GM23338 (cell line): Measurements from ENCODE around the gene HOXA2. TPM values are rescaled to one million over a fixed set of nuclear protein-coding genes. Genes with fewer than 3 reads are reported as not detected.

ENCODE experiments used
- ATAC-seq: fragments of 200-7000 bp; cut with Tn5 transposase; 3 replicates; pipeline ENCODE4 v1.9.1; 2020
- DNase-seq: peaks from one replicate; pipeline ENCODE4 v3.0.0-alpha.2; 2015; ENCODE audit warnings: low spot score
- H2AFZ ChIP-seq: fragments of 200-600 bp; sonication (generic); 2 replicates; pipeline ENCODE4 v1.8.0; 2016; ENCODE audit warnings: antibody characterized with exemption, mild to moderate bottlenecking, moderate library complexity
- H3F3A ChIP-seq: fragments of 200-600 bp; sonication (generic); replicated peaks from 2 replicates; pipeline ENCODE4 v1.8.0; 2017; ENCODE audit warnings: antibody characterized with exemption, mixed run types, low read depth
- H3K27ac ChIP-seq: fragments of 200-600 bp; sonication (generic); 2 replicates; pipeline ENCODE4 v1.6.1; 2016; ENCODE audit warnings: low read depth
- H3K27me3 ChIP-seq: fragments of 200-600 bp; sonication (generic); 2 replicates; pipeline ENCODE4 v1.8.0; 2016; ENCODE audit warnings: mild to moderate bottlenecking, mixed run types, moderate library complexity; ENCODE audit not compliant: insufficient read depth
- H3K36me3 ChIP-seq: fragments of 200-600 bp; sonication (generic); 2 replicates; pipeline ENCODE4 v1.8.0; 2016; ENCODE audit warnings: mild to moderate bottlenecking; ENCODE audit not compliant: insufficient read depth
- H3K4me1 ChIP-seq: fragments of 200-600 bp; sonication (generic); 2 replicates; pipeline ENCODE4 v1.8.0; 2016; ENCODE audit warnings: mild to moderate bottlenecking, moderate library complexity; ENCODE audit not compliant: insufficient read depth
- H3K4me2 ChIP-seq: fragments of 200-600 bp; sonication (generic); 2 replicates; pipeline ENCODE4 v1.7.1; 2017; ENCODE audit warnings: mixed run types
- H3K4me3 ChIP-seq: fragments of 200-600 bp; sonication (generic); 2 replicates; pipeline ENCODE4 v1.6.1; 2016; ENCODE audit warnings: mixed run types
- H3K79me2 ChIP-seq: fragments of 200-600 bp; sonication (generic); replicated peaks from 2 replicates; pipeline ENCODE4 v1.8.0; 2017; ENCODE audit warnings: mild to moderate bottlenecking; ENCODE audit not compliant: insufficient read depth
- H3K9me2 ChIP-seq: fragments of 200-600 bp; sonication (generic); 2 replicates; pipeline ENCODE4 v1.8.0; 2017; ENCODE audit not compliant: insufficient read depth
- H4K20me1 ChIP-seq: fragments of 200-600 bp; sonication (generic); replicated peaks from 2 replicates; pipeline ENCODE4 v1.8.0; 2017; ENCODE audit warnings: mild to moderate bottlenecking; ENCODE audit not compliant: insufficient read depth
- H3K27ac Mint-ChIP-seq: 2 replicates; pipeline ENCODE4 v1.8.0; 2020; ENCODE audit warnings: inconsistent platforms, mild to moderate bottlenecking, moderate library complexity, mixed read lengths
- H3K27me3 Mint-ChIP-seq: 3 replicates; pipeline ENCODE4 v1.8.0; 2022; ENCODE audit warnings: low read depth, mild to moderate bottlenecking, moderate library complexity, mixed read lengths, inconsistent platforms; ENCODE audit not compliant: insufficient read depth, poor library complexity
- H3K36me3 Mint-ChIP-seq: 3 replicates; pipeline ENCODE4 v1.8.0; 2021; ENCODE audit warnings: low read depth, mild to moderate bottlenecking, inconsistent platforms, moderate library complexity, mixed read lengths
- H3K4me1 Mint-ChIP-seq: 3 replicates; pipeline ENCODE4 v1.8.0; 2020; ENCODE audit warnings: mild to moderate bottlenecking, inconsistent platforms, mixed read lengths
- H3K4me3 Mint-ChIP-seq: 3 replicates; pipeline ENCODE4 v1.8.0; 2021; ENCODE audit warnings: moderate library complexity, mild to moderate bottlenecking, inconsistent platforms, mixed read lengths
- H3K9me3 Mint-ChIP-seq: 3 replicates; pipeline ENCODE4 v1.8.0; 2020; ENCODE audit warnings: moderate library complexity, mild to moderate bottlenecking, inconsistent platforms, mixed read lengths
- CTCF ChIP-seq, 2 experiments: fragments of 200-600 bp in 1 of 2; sonication (generic) in 1 of 2; conservative IDR thresholded peaks; 2 replicates each; pipeline versions ENCODE4 v1.5.1 to v1.6.1; 2016 to 2017; ENCODE audit warnings: antibody characterized with exemption in 2 of 2, low read depth in 2 of 2, mild to moderate bottlenecking in 2 of 2, moderate library complexity in 1 of 2
- EZH2 ChIP-seq: fragments of 200-600 bp; sonication (generic); IDR thresholded peaks from one replicate; pipeline ENCODE4 v1.8.0; 2017; ENCODE audit warnings: antibody characterized with exemption, mild to moderate bottlenecking, low read depth; ENCODE audit not compliant: unreplicated experiment
- EZH2phosphoT487 ChIP-seq: fragments of 200-600 bp; sonication (generic); IDR thresholded peaks from one replicate; pipeline ENCODE4 v1.8.1; 2018; ENCODE audit warnings: antibody characterized with exemption; ENCODE audit not compliant: unreplicated experiment
- JUNB ChIP-seq: IDR thresholded peaks from one replicate; pipeline ENCODE4 v1.6.1; 2016; ENCODE audit warnings: antibody characterized with exemption; ENCODE audit not compliant: unreplicated experiment
- NANOG ChIP-seq: IDR thresholded peaks from 2 replicates; pipeline ENCODE4 v1.6.1; 2016; ENCODE audit warnings: antibody characterized with exemption, borderline replicate concordance
- ZNF114 ChIP-seq: fragments of 250-450 bp; sonication (Bioruptor Pico); IDR thresholded peaks from 2 replicates; pipeline ENCODE4 v1.5.0; 2020; ENCODE audit warnings: mild to moderate bottlenecking, moderate library complexity
- polyA plus RNA-seq: library from polyadenylated mRNA; unstranded; fragments of >200 nt; fragmentation: Nextera tagmentation; extraction: Ambion mirVana; gene quantifications from 2 replicates; pipeline ENCODE4 v1.2.1, GENCODE V29; 2016
- total RNA-seq: library from RNA; depleted of rRNA; stranded (reverse); fragments of >200 nt; shearing (Covaris generic); gene quantifications from 2 replicates; pipeline ENCODE4 v1.2.3, GENCODE V29; 2014

The HOXA2 gene
- total and polyA plus RNA-seq, 2 experiments from 2014 or later = not detected

DNA sequence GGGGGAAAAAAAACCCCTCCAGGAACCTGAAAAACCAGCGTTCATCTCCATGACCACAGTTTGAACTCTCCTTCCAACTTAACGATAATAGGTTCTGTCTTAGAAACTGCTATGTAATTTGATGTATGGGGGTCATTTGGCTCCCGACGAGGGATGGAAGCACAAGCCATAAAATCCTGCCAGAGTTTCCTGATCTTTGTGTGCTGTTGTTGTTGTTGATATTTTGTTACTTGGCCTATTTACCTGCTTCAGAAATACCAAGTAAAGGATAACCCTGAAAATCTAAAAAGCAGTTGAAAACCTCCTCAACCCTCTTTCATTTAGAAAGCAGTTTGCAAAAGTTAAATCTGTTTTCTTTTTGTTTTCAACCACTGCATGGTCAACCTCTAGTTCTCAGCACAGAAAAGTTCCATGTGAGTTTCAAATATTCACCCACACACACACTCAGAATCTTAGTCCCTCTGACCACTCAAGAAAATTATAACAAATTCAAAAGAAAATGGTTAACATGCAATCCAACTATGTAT, 9.3 kb upstream of the HOXA2 start:
- Mint-ChIP-seq H3K36me3 (no peaks in the 10 kb centered on the region; the same call in 2 of the 3 replicates), H3K27me3 (peaks cover 95% of the 10 kb centered on the region)
- H3K27ac ChIP-seq = no peak overlapping the region

DNA sequence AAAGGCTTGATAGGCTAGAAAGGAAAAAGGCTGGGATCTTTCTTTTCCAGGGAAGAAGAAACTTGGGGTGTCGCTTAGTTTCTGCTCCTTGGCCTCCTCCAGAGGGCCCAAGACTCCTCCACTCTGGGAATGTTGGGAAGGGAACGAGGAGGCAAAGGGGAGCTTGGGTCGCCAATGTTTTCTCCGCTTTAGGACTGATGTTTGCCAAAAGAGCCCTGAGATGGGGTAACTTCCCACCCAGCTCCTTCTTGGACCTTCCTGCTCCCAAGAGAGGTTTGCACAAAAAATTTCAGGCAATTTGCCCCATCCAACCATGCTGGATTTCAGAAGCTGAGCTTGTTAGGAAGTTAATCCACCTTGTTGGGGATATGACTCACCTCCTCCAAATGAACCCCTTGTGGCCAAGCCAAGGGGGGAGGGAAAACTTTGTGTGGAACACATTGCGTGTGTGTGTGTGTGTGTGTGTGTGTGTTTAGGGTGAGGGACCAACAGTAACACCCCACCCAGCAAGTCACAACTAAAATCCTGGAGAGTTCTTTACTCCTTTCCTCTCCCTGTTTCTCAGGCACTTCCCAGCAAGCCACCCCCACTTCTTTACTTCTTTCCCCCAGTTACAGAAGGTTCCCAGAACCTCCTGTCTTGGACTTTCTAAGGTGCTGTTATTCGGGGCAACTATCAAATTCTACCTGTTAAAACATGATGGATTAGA, 8.7 kb upstream of the HOXA2 start:
- peaks cover 14% of the 10 kb centered on the region for H3K9me3 Mint-ChIP-seq
- Histone ChIP-seq H3F3A (peaks cover 47% of the 10 kb centered on the region), H3K4me2 (peak overlapping the region; percentile 66), H2AFZ (no peak overlapping the region), H3K79me2 (no peaks in the 10 kb centered on the region), H3K4me3 (peak overlapping the region; percentile 47), H3K4me1 (peaks cover 35% of the 10 kb centered on the region), H3K27me3 (peaks cover 97% of the 10 kb centered on the region), H4K20me1 (peaks cover 70% of the 10 kb centered on the region), H3K27ac (no peak overlapping the region), H3K9me2 (no peaks in the 10 kb centered on the region), H3K36me3 (no peaks in the 10 kb centered on the region)
- no peak overlapping the region for H3K27ac Mint-ChIP-seq
- TF ChIP-seq EZH2 (peak; percentile 88), EZH2phosphoT487 (peak; percentile 32), NANOG (no peak)
- peak; percentile 0 for DNase-seq
- peak overlapping the region; percentile 57 for H3K4me3 Mint-ChIP-seq
- peaks cover 26% of the 10 kb centered on the region for H3K4me1 Mint-ChIP-seq
- H3K27me3 Mint-ChIP-seq = peaks cover 95% of the 10 kb centered on the region
- no peaks in the 10 kb centered on the region; the same call in 2 of the 3 replicates for H3K36me3 Mint-ChIP-seq
- no peak for ATAC-seq

More for the DNA sequence above, 9.3 kb upstream of the HOXA2 start:
- no peaks in the 10 kb centered on the region for H3K79me2 ChIP-seq
- peaks cover 32% of the 10 kb centered on the region for H3K4me1 ChIP-seq
- H3K4me3 Mint-ChIP-seq = no peak overlapping the region
- H4K20me1 ChIP-seq = peaks cover 74% of the 10 kb centered on the region
- no peak overlapping the region for H3K4me2 ChIP-seq
- no peak overlapping the region for H2AFZ ChIP-seq
- H3K27ac Mint-ChIP-seq = no peak overlapping the region
- no peaks in the 10 kb centered on the region for H3K9me2 ChIP-seq
- peaks cover 24% of the 10 kb centered on the region for H3K4me1 Mint-ChIP-seq
- TF ChIP-seq ZNF114 (CRISPR knock-in tag) = no peak
- TF ChIP-seq EZH2 = peak; percentile 92
- DNase-seq = no peak
- no peak for ATAC-seq
- H3K27me3 ChIP-seq = peaks cover 97% of the 10 kb centered on the region
- H3K9me3 Mint-ChIP-seq = peaks cover 14% of the 10 kb centered on the region
- no peak overlapping the region for H3K4me3 ChIP-seq
- H3K36me3 ChIP-seq = no peaks in the 10 kb centered on the region
- peaks cover 49% of the 10 kb centered on the region for H3F3A ChIP-seq

- no peaks in the 10 kb centered on the region; the same call in 2 of the 3 replicates for H3K36me3 Mint-ChIP-seq
- Histone ChIP-seq H3K36me3 (no peaks in the 10 kb centered on the region), H4K20me1 (peaks cover 70% of the 10 kb centered on the region), H3K4me1 (peaks cover 42% of the 10 kb centered on the region), H3F3A (peaks cover 54% of the 10 kb centered on the region), H3K9me2 (no peaks in the 10 kb centered on the region), H3K27ac (no peak overlapping the region), H3K27me3 (peaks cover 97% of the 10 kb centered on the region), H3K79me2 (no peaks in the 10 kb centered on the region), H3K4me3 (peak overlapping the region; percentile 47), H3K4me2 (peak overlapping the region; percentile 66), H2AFZ (no peak overlapping the region)
- peaks cover 11% of the 10 kb centered on the region; the same call in 2 of the 3 replicates for H3K9me3 Mint-ChIP-seq
- no peak for TF ChIP-seq JUNB
- TF ChIP-seq EZH2phosphoT487 = no peak
- no peak for TF ChIP-seq CTCF (conservative IDR thresholded peaks at IDR 0.05; ENCODE audit: low read depth in 2 of 2)
- peak; percentile 94 for TF ChIP-seq EZH2
- peak; percentile 25 for ATAC-seq
- peaks cover 95% of the 10 kb centered on the region for H3K27me3 Mint-ChIP-seq
- no peak overlapping the region for H3K27ac Mint-ChIP-seq
- peak overlapping the region; percentile 57 for H3K4me3 Mint-ChIP-seq
- peak; percentile 74 for DNase-seq
- H3K4me1 Mint-ChIP-seq = peaks cover 26% of the 10 kb centered on the region
Observed at GRCh38 chr7:27110186-27111031, 7.9 kb upstream of the HOXA2 start.
